Neural cell (in vitro differentiated cells): ENCODE data around the gene RSRC1.

Experiments
- CTCF ChIP-seq: fragments of 450-650 bp; IDR thresholded peaks from 2 replicates; pipeline ENCODE4 v1.5.1; 2014; ENCODE audit warnings: antibody characterized with exemption, mild to moderate bottlenecking, moderate library complexity; ENCODE audit not compliant: poor library complexity, severe bottlenecking
- EP300 ChIP-seq: fragments of 450-650 bp; conservative IDR thresholded peaks from 2 replicates; pipeline ENCODE4 v1.6.1; 2014; ENCODE audit warnings: antibody characterized with exemption, mild to moderate bottlenecking, moderate library complexity; ENCODE audit not compliant: poor library complexity, severe bottlenecking
- EZH2 ChIP-seq: fragments of 200-600, 300-800 bp; shearing (Covaris generic), sonication (generic); IDR thresholded peaks from 2 replicates; pipeline ENCODE4 v1.6.1; 2014; ENCODE audit warnings: antibody characterized with exemption, low read length, borderline replicate concordance, mild to moderate bottlenecking; ENCODE audit not compliant: insufficient read depth, poor library complexity, severe bottlenecking
- MXI1 ChIP-seq: fragments of 450-650 bp; conservative IDR thresholded peaks from 2 replicates; pipeline ENCODE4 v1.6.1; 2014; ENCODE audit warnings: antibody characterized with exemption, mild to moderate bottlenecking; ENCODE audit not compliant: poor library complexity, severe bottlenecking
- POLR2AphosphoS5 ChIP-seq: IDR thresholded peaks from 2 replicates; pipeline ENCODE4 v1.6.1; 2012
- RAD21 ChIP-seq: fragments of 450-650 bp; conservative IDR thresholded peaks from 2 replicates; pipeline ENCODE4 v1.6.1; 2014; ENCODE audit warnings: antibody characterized with exemption, mild to moderate bottlenecking, moderate library complexity
- SMC3 ChIP-seq: fragments of 450-650 bp; conservative IDR thresholded peaks from 2 replicates; pipeline ENCODE4 v1.6.1; 2014; ENCODE audit warnings: antibody characterized with exemption, mild to moderate bottlenecking, moderate library complexity; ENCODE audit not compliant: poor library complexity
- TF ChIP-seq, protein P1 (sequence below): IDR thresholded peaks from 2 replicates; pipeline ENCODE4 v1.6.1; 2012; ENCODE audit warnings: borderline replicate concordance

DNA sequence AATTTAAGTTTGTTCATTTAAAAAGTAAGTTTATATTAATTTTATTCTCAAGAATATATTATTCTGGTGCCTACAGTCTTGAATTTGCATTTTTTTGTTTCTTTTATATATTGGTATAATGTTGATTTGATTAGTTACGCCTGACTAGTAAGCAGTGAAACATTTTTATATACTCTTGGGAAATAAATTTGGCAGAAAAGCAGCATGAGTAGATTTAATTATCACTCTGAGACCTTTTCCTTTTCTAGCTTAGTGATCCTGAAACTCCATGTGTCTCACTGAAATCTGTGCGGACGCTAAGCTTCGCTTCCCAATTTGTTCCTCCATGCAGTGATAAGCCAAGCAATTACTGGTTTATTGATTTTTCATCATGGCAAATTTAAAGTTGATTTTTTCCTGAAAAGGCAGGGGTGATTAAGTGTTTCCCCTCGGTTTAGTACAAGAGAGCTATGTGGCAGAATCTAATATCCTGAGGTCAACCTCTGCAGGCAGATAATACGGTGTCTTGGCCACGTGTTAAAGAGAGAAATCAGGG lies 373.9 kb downstream of the RSRC1 start:
- TF ChIP-seq POLR2AphosphoS5 (no peak), CTCF (no peak), EZH2 (no peak), RAD21 (no peak), SMC3 (no peak), EP300 (no peak), MXI1 (no peak)
- TF ChIP-seq, protein P1, sequence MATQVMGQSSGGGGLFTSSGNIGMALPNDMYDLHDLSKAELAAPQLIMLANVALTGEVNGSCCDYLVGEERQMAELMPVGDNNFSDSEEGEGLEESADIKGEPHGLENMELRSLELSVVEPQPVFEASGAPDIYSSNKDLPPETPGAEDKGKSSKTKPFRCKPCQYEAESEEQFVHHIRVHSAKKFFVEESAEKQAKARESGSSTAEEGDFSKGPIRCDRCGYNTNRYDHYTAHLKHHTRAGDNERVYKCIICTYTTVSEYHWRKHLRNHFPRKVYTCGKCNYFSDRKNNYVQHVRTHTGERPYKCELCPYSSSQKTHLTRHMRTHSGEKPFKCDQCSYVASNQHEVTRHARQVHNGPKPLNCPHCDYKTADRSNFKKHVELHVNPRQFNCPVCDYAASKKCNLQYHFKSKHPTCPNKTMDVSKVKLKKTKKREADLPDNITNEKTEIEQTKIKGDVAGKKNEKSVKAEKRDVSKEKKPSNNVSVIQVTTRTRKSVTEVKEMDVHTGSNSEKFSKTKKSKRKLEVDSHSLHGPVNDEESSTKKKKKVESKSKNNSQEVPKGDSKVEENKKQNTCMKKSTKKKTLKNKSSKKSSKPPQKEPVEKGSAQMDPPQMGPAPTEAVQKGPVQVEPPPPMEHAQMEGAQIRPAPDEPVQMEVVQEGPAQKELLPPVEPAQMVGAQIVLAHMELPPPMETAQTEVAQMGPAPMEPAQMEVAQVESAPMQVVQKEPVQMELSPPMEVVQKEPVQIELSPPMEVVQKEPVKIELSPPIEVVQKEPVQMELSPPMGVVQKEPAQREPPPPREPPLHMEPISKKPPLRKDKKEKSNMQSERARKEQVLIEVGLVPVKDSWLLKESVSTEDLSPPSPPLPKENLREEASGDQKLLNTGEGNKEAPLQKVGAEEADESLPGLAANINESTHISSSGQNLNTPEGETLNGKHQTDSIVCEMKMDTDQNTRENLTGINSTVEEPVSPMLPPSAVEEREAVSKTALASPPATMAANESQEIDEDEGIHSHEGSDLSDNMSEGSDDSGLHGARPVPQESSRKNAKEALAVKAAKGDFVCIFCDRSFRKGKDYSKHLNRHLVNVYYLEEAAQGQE = no peak
